GM12878 (cell line): ENCODE data around the gene STAT5B.
"Not testable (repeated sequence)": the region's sequence is repeated elsewhere in the genome, so short reads cannot be mapped to it uniquely, and the experiment has no call there.

Source experiments
- BRCA1 ChIP-seq: IDR thresholded peaks from 2 replicates; pipeline ENCODE4 v1.6.1; 2011; ENCODE audit warnings: low read depth, low read length, improper control_type of control experiment
- CEBPB ChIP-seq, 2 experiments: fragments of 150-350 bp in 1 of 2; IDR thresholded peaks; 2 replicates each; pipeline ENCODE4 v1.6.1; 2012 to 2014; ENCODE audit warnings: low read depth in 2 of 2, low read length in 2 of 2, borderline replicate concordance in 1 of 2, inconsistent platforms in 1 of 2
- CTCF ChIP-seq, 3 experiments: IDR thresholded peaks in 2 of 3; conservative IDR thresholded peaks in 1 of 3; 2 replicates each; pipeline ENCODE4 v1.5.1; 2011; ENCODE audit warnings: low read depth in 3 of 3, low read length in 3 of 3, mild to moderate bottlenecking in 3 of 3, control low read depth in 2 of 3, moderate library complexity in 2 of 3, inconsistent platforms in 1 of 3, mixed read lengths in 1 of 3; ENCODE audit not compliant: control insufficient read depth in 2 of 3, insufficient read depth in 1 of 3; ENCODE audit errors: extremely low read depth in 1 of 3
- EP300 ChIP-seq, 2 experiments: fragments of 150-350 bp in 1 of 2; IDR thresholded peaks; 2 replicates each; pipeline ENCODE4 v1.6.1; 2011 to 2012; ENCODE audit warnings: low read depth in 2 of 2, low read length in 2 of 2, borderline replicate concordance in 1 of 2, improper control_type of control experiment in 1 of 2, inconsistent platforms in 1 of 2; ENCODE audit not compliant: control insufficient read depth in 1 of 2
- ETV6 ChIP-seq, 2 experiments: fragments of 450-650 bp in 1 of 2; IDR thresholded peaks in 1 of 2; conservative IDR thresholded peaks in 1 of 2; 2 replicates each; pipeline ENCODE4 v1.6.1; 2014; ENCODE audit warnings: antibody characterized with exemption in 1 of 2, borderline replicate concordance in 1 of 2, low read depth in 1 of 2, mild to moderate bottlenecking in 1 of 2, moderate library complexity in 1 of 2
- EZH2 ChIP-seq: IDR thresholded peaks from 2 replicates; pipeline ENCODE4 v1.6.1; 2012; ENCODE audit warnings: low read depth, mild to moderate bottlenecking, control low read depth, inconsistent platforms, low read length, borderline replicate concordance; ENCODE audit not compliant: control insufficient read depth
- FOXK2 ChIP-seq: fragments of 450-650 bp; IDR thresholded peaks from 2 replicates; pipeline ENCODE4 v1.6.1; 2017; ENCODE audit warnings: mild to moderate bottlenecking, moderate library complexity
- MAX ChIP-seq: IDR thresholded peaks from 2 replicates; pipeline ENCODE4 v1.6.1; 2012; ENCODE audit warnings: low read depth, low read length, improper control_type of control experiment
- NFIC ChIP-seq: IDR thresholded peaks from 2 replicates; pipeline ENCODE4 v1.6.1; 2012; ENCODE audit warnings: low read depth, mild to moderate bottlenecking, inconsistent platforms, low read length, moderate library complexity
- POLR2A ChIP-seq: IDR thresholded peaks from 2 replicates; pipeline ENCODE4 v1.6.1; 2011; ENCODE audit warnings: low read depth, mild to moderate bottlenecking, low read length
- POLR2AphosphoS5 ChIP-seq: IDR thresholded peaks from 2 replicates; pipeline ENCODE4 v1.6.1; 2011; ENCODE audit warnings: mild to moderate bottlenecking, low read length, inconsistent platforms
- RAD21 ChIP-seq: IDR thresholded peaks from 2 replicates; pipeline ENCODE4 v1.6.1; 2011; ENCODE audit warnings: mild to moderate bottlenecking, low read depth, low read length, moderate library complexity; ENCODE audit not compliant: insufficient read depth
- RB1 ChIP-seq: fragments of 450-650 bp; formaldehyde crosslinking; IDR thresholded peaks from 2 replicates; pipeline ENCODE4 v1.6.1; 2017; ENCODE audit warnings: mild to moderate bottlenecking, borderline replicate concordance
- TAF1 ChIP-seq: IDR thresholded peaks from 2 replicates; pipeline ENCODE4 v1.6.1; 2011; ENCODE audit warnings: mild to moderate bottlenecking, low read depth, low read length, borderline replicate concordance

GRCh38 chr17:42317967-42318366 lies 41.8 kb upstream of the STAT5B start:
- not testable (repeated sequence) for TF ChIP-seq POLR2AphosphoS5; BRCA1; FOXK2; CTCF (IDR thresholded peaks at IDR 0.05 in 2 of 3, conservative IDR thresholded peaks at IDR 0.05 in 1 of 3; ENCODE audit: control insufficient read depth in 2 of 3, extremely low read depth in 1 of 3, insufficient read depth in 1 of 3, low read depth in 3 of 3, low read length in 3 of 3); CEBPB (IDR thresholded peaks at IDR 0.05; ENCODE audit: borderline replicate concordance in 1 of 2, low read depth in 2 of 2, low read length in 2 of 2); TAF1; RB1; ETV6 (conservative IDR thresholded peaks at IDR 0.05 in 1 of 2, IDR thresholded peaks at IDR 0.05 in 1 of 2; ENCODE audit: borderline replicate concordance in 1 of 2, low read depth in 1 of 2); MAX; RAD21; EZH2; NFIC; EP300 (IDR thresholded peaks at IDR 0.05; ENCODE audit: borderline replicate concordance in 1 of 2, control insufficient read depth in 1 of 2, low read depth in 2 of 2, low read length in 2 of 2); POLR2A
